Fibroblast of villous mesenchyme (primary cell): ENCODE data around the gene SSTR1. TPM values are rescaled to one million over a fixed set of nuclear protein-coding genes. Genes with fewer than 3 reads are reported as not detected.
A peak's percentile ranks its signal among the peaks of the same experiment; 100 is the strongest.

ENCODE experiments used
- DNase-seq: peaks from one replicate; pipeline ENCODE4 v3.0.0-alpha.2; 2010; ENCODE audit warnings: low read depth
- H3K4me3 ChIP-seq: 2 replicates; pipeline ENCODE4 v1.5.1; 2011; ENCODE audit warnings: low read depth, mild to moderate bottlenecking, low read length
- CTCF ChIP-seq: IDR thresholded peaks from 2 replicates; pipeline ENCODE4 v1.5.1; 2012; ENCODE audit warnings: low read depth, mild to moderate bottlenecking, low read length; ENCODE audit not compliant: insufficient read depth
- total RNA-seq: library from RNA; depleted of rRNA; stranded (reverse); fragments of >200 nt; gene quantifications from 2 replicates; pipeline ENCODE4 v1.2.3, GENCODE V29; 2012

SSTR1 gene
- total RNA-seq, 1 donor, result 57.9 TPM

GRCh38 chr14:38213001-38213400 lies 5.3 kb downstream of the SSTR1 start:
- no peak for TF ChIP-seq CTCF
- no peak for DNase-seq
- H3K4me3 ChIP-seq, result peak overlapping the region; percentile 72

GRCh38 chr14:38217553-38217952 lies 9.8 kb downstream of the SSTR1 start:
- H3K4me3 ChIP-seq, result no peak overlapping the region
- DNase-seq, result no peak
- TF ChIP-seq CTCF, result no peak

- no peak overlapping the region for H3K4me3 ChIP-seq
- TF ChIP-seq CTCF, result no peak
- DNase-seq, result no peak
Observed at GRCh38 chr14:38221077-38221476, 13.4 kb downstream of the SSTR1 start.

- H3K4me3 ChIP-seq, result no peak overlapping the region
- DNase-seq, result no peak
- TF ChIP-seq CTCF, result no peak
Observed at GRCh38 chr14:38224338-38224737, 16.6 kb downstream of the SSTR1 start.

- no peak overlapping the region for H3K4me3 ChIP-seq
- no peak for TF ChIP-seq CTCF
- no peak for DNase-seq
Observed at GRCh38 chr14:38225946-38226345, 18.2 kb downstream of the SSTR1 start.

GRCh38 chr14:38226366-38226765 lies 18.7 kb downstream of the SSTR1 start:
- peak; percentile 54 for DNase-seq
- TF ChIP-seq CTCF, result no peak
- H3K4me3 ChIP-seq, result no peak overlapping the region

GRCh38 chr14:38233218-38233617 lies 25.5 kb downstream of the SSTR1 start:
- H3K4me3 ChIP-seq, result no peak overlapping the region
- TF ChIP-seq CTCF, result no peak
- no peak for DNase-seq
